ENCODE data around the gene RNASEH2B. TPM values are rescaled to one million over a fixed set of nuclear protein-coding genes. Genes with fewer than 3 reads are reported as not detected.

Gene RNASEH2B
- total RNA-seq, 1 donor from 2014 or later, result 37.2 TPM

Other genes starting within 250 kb of the RNASEH2B start
- not detected for gene DLEU7, start 66.1 kb upstream of the RNASEH2B start, total RNA-seq
- not detected for gene C13orf42, start 201.5 kb downstream of the RNASEH2B start, total RNA-seq

Measured in cardiac septum (tissue), 1 donor.